Stimulated activated CD4-positive, alpha-beta T cell treated with anti-CD3 and anti-CD28 coated beads, Interleukin-1b, Interleukin-23, amount 100 ng/mL, for 1 hour (primary cell): ENCODE measurements around the gene STRN.
"Not testable (repeated sequence)": the region's sequence is repeated elsewhere in the genome, so short reads cannot be mapped to it uniquely, and the experiment has no call there.

Source experiments
- DNase-seq, 2 donors: peaks; one replicate each; pipeline ENCODE4 v3.0.0-alpha.2; 2020; ENCODE audit warnings: low read depth in 2 of 2

STRN gene, protein sequence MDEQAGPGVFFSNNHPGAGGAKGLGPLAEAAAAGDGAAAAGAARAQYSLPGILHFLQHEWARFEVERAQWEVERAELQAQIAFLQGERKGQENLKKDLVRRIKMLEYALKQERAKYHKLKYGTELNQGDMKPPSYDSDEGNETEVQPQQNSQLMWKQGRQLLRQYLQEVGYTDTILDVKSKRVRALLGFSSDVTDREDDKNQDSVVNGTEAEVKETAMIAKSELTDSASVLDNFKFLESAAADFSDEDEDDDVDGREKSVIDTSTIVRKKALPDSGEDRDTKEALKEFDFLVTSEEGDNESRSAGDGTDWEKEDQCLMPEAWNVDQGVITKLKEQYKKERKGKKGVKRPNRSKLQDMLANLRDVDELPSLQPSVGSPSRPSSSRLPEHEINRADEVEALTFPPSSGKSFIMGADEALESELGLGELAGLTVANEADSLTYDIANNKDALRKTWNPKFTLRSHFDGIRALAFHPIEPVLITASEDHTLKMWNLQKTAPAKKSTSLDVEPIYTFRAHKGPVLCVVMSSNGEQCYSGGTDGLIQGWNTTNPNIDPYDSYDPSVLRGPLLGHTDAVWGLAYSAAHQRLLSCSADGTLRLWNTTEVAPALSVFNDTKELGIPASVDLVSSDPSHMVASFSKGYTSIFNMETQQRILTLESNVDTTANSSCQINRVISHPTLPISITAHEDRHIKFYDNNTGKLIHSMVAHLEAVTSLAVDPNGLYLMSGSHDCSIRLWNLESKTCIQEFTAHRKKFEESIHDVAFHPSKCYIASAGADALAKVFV

DNA sequence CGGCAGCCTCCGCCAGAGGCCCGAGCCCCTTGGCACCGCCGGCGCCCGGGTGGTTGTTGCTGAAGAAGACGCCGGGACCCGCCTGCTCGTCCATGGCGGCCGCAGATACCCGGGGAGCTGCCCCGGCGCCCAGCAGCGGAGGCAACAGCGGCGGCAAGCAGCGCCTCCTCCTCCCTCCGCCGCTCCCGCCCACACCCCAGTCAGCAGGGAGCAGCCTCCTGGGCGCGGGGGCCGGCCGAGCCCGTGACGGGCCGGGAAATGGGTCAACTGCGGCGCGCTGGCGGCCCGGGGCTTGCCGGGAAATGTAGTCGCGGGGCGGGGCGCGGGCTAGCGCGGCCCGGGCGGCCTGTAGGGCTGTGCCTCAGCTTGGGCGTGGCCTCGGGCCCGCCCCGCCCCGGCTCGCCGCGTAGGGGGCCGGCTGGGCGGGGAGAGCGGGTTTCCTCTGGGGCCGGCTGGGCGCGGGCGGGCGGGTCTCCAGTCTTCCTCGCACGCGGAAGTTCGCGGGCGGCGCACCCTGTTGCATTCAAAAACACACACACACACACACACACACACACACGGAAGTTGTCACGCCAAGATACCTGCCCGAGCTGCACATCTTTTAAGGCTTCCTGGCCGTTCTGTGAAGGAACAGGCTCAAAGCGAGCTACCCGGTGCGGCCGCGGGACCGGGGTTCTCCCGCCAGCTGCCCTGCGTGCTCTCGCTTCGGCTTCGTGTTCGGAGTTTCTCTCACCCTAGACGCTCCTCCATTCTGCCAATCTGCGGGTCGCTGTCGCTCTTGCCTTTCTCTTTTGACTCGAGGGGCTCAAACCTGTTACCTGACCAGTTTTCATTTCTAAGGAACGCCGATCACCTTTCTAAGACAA, at the start of gene STRN:
Gene STRN (minus strand): TSS at position 167 of the 866 bp plus-strand sequence. CDS start 73 bp downstream, at position 94.
- DNase-seq, result peak; percentile 94 to 95

DNA sequence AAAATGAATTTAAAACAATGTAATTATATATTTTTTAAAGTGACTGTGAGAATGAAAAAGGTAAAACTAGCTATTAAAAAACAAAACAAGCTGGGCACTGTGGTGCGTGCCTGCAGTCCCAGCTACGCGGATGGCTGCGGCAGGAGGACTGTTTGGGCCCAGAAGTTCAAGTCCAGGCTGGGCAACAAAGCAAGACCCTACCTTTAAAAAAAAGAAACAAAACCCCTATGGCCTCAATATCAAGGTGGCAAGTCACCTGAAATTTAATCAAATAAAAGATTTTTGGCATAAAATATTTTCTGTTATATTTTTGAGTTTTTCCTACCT, 46.9 kb upstream of the STRN start:
- no peak for DNase-seq

DNA sequence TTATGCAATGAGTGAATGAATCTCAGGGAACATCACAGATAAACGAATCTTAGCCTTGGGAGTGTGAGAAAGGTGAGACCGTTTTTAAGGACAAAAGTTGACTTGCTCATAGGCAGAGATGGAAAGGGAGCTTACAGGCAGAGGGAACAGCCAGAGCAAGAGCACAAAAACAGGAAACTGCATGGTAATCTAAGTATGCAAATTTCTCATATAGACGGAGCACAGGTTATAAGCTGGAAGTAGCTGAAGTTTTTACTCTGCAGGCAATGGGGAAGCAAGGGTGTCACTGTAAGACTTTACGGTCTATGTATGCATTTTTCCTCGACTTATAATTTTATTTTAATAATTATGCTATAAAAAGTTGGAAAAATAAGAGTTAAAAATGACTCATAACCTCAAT, 44.8 kb upstream of the STRN start:
- no peak for DNase-seq

DNA sequence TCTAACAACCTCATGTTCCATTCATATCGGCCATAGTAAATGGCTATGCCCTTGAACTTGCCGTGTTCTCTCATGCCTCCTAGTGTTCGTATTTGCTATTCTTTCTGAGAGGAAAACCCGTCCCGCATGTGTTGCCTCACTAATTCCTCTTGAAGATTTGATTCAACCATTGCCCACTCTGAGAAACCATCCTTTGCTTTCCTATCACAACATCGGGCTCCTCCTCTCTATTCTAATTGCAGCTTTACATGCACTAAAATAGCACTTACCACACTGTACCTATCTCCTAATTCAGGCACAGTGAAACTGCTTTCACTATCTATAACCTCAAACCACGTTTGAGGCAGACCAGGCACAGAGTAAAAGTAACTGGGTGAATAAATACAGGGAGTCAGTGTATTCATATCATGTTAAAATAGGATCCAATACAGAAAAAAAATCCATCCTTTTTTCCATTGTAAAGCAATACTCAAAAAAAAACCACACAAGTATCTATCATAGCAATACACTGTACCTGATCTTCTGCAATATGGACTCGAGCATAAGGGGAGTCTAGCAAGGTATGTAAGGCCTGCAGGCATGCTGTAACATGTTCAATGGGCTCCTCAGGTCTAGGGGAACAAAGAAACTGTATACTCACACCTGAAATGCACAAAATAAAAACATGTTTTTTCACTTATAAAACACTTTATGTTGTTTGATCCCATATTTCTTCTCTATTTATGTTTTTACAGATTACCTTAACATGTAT, 39.0 kb upstream of the STRN start:
- no peak for DNase-seq

DNA sequence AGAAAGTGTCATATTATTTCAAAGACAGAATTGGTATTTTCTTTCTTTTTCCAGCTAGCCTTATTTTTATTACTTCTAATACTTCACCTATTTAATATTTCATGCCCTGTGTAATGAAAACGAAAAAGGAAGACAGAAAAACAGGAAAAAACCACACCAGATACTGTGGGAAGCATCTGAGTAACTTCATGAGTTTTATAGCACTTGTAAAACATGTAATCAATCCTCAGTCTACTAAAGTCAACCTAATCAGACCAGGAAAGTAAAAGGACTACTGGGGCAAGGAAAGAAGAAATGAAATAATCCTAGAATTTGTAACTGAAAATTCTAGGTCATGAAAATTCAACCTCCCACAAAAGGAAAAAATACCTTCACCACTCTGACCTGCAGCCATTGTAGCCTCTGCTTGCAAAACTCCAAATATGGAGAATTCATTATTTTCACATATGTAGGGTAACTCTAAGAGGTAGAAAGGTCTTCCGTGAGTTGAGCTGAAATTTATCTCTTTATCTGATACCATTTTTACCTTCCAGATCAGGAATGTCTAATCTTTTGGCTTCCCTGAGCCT, 34.7 kb upstream of the STRN start:
- DNase-seq, result no peak

DNA sequence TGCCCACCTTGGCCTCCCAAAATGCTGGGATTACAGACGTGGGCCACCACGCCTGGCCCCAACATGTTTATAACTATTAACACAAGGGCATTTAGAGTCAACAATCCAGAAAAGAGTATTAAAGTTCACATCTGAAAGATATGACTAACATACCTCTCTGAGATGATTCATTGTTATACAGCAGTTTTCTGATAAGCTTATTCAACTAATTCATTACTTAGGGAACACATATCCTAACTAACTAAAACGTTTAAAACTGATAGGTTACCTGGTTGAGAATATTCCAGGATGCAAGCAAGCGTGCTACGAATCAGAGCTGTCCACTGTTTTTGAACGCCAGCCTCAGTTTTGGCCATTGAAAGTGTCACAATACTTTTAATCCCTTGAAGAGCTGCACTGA, 34.0 kb upstream of the STRN start:
- no peak for DNase-seq

DNA sequence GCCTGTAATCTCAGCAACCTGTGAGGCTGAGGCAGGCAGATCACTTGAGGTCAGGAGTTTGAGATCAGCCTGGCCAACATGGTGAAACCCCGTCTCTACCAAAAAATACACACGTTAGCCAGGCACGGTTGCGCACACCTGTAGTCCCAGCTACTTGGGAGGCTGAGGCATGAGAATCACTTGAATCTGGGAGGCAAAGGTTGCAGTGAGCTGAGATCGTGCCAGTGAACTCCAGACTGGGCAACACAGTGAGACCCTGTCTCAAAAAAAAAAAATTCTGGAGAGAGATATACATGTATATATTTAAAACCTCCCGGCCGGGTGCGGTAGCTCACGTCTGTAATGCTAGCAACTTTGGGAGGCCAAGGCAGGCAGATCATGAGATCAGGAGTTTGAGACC, 33.1 kb upstream of the STRN start:
- not testable (repeated sequence) for DNase-seq

DNA sequence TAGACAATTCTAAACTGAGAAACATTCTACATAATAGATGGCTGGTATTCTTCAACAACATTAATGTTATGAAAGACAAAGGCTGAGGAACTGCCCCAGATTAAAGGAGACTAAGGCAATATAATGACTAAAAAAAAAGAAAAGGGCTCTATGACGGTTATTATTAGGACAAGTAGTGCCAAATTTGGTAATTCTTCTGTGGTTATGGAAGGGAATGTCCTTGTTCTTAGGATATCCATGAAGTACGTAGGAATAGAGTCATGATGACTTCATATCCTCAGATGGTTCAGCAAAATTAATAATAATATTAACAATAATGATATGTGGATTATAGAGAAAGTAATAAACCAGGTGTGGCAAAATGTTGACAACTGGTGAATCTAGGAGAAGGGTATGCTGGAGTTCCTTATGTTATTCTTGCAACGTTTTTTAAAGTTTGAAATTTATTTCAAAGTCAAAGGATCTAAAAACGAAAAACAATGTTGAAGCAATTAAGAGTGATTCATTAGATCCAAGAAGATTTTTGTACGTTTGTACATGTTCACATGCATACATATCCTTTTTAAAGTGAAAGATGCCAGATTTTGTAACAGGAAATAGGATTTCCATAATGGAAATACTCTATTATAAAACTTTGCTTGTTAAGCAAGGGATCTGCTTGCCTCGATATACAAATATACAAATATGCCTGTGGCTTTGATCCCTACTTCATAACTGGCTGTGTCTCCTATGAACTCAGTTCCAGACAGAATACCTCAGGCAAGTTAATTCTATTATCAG, 27.7 kb upstream of the STRN start:
- no peak for DNase-seq

DNA sequence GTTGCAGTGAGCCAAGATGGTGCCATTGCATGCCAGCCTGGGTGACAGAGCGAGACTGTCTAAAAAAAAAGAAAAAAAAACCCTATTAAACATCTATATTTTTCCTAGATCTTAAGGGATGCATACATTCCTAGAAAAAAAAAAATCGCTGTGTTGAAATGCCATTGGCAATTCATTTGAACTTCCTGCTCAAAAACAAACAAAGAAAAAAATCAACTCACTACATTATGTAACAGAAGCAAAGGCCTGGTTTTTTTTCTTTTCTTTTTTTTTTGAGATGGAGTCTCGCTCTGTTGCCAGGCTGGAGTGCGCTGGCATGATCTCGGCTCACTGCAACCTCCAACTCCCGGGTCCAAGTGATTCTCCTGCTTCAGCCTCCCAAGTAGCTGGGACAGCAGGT, 21.7 kb upstream of the STRN start:
- no peak for DNase-seq

DNA sequence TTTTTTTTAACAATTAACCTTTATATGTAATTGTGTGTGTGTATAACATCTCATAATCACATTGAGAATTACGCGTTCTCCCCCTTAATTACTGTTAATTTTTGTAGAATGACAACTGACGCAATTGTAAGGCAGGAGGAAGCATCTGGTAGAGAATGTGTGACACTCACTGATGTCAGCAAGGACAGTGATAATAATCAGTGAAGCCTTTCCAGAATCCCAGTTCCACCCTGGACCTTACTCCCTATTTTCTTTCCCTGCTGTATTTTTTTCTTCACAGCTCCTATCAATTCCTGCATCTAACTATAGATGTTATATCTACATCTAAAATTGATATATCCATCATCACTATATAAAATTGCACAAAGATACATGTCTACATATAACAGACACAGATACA, 16.1 kb upstream of the STRN start:
- DNase-seq, result no peak

DNA sequence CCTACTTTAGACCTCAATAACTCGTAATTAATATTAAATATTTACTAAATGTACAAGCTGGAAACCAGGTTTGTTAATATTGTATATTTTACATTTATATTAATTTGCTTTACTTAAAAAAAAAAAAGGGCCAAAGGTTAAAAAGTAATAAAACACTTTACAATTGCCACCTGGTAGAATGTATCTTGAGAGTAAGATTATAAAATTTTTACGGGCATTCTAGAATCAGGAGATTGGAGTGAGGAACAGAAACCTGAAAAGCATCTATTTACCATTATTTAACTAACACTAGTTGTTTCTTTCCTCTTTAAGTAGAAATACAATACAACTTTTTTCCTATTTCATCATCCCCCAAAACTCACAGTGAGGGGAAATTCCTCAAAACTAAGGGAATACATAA, 15.6 kb upstream of the STRN start:
- DNase-seq, result no peak

DNA sequence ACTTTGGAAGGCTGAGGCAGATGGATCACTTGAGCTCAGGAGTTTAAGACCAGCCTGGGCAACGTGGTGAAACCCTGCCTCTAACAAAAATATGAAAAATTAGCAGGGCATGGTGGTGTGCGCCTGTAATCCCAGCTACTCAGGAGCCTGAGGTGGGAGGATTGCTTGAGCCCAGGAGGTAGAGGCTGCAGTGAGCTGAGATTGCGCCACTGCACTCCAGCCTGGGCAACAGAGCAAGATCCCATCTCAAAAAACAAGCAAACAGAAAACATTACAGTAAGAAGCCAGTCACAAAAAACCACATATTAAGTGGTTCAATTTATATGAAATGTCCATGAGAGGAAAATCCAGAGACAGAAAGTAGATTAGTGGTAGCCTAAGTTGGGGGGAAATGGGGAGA, 12.7 kb upstream of the STRN start:
- not testable (repeated sequence) for DNase-seq

DNA sequence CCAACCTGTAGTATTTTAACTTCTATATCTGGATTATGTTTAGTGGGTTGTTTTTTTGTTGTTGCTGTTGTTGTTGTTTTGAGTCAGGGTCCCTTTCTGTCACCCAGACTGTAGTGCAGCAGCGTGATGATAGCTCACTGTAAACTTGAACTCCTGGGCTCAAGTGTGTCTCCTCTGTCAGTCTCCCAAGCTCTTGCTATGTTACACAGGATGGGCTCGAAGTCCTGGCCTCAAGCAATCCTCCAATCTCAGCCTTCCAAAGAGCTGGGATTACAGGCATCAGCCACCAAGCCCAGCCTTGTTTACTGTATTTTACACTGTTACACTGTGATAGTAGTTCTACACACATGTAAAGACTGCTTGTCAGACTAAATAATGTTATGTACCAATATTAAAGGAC, 9.7 kb upstream of the STRN start:
- no peak for DNase-seq

DNA sequence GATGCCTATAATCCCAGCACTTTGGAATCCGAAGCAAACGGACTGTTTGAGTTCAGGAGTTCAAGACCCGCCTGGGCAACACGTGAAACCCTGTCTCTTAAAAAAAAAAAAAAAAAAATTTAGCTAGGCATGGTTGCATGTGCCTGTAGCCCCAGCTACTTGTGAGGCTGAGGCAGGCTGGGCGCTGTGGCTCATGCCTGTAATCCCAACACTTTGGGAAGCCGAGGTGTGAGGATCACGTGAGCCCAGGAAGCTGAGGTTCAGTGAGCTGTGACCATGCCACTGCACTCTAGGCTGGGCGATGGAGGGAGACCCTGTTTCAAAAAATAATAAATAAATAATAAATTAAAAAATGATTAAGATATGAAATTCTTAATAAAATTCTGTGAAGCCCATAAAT, 9.0 kb upstream of the STRN start:
- no peak for DNase-seq

DNA sequence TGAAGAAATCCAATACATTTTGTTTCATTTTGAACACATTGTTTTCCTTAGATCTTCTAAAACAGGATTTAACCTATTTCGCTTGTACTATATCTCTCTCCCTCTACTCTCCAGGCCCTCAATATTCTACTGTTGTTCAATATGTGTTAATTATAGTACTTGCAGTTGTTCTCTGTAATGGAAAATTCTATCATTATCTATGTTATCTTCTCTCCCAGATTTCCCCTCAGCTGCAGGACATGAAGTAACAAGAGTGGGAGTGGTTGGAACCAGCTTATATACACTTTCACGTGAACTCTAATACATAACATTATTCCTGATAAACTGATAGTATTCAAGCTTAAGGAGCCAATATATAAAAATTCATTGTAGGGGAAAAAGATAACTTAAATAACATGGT, 7.0 kb upstream of the STRN start:
- no peak for DNase-seq

DNA sequence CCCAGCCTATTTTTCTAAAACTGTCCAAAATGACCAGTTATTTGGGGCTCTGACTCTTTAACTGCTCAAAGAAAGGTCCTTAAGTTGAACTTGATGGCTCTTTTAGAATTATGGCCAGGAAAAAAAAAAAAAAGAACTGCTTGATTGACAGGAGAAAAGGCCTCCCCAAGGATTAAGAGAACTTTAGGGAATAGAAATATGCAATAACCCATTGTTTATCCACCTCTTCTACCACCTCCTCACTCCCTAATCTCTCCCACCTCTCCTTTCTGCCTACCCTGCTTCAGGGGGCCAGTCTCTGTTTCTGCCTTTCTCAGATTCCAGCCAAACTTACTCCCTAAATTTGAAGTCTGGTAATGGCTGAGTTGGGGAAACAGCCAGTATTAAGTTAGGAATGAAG, 5.7 kb upstream of the STRN start:
- DNase-seq, result no peak

DNA sequence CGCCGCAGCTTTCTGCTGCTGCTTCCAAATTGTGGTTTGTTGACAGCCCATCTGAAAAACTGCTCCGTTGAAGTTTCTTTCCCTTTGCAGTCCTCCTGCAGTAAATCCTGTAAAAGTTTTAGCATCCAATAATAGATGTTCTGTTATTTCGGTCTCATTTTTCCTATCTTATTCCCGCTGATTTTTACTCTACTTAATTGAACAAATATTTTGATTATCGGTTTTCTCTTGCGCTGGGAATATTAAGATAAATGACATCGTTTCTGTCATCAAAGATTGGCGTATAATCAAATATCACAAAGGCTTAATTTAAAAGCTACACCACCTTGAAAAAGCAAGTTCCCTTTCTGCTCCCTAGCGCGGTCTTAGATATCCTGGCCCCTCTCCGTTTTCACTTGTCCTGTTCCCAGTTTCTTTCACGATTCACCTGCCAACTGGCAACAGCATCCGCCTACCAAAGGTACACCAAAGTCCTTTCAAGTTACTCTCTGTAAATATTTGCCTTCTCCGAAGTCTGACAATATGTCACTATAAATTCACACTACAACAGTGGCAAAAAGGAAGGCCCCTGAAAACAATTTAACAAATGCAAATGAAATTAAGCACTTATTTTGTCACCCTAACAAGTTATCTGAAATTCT, 1.0 kb upstream of the STRN start:
- DNase-seq, result no peak

DNA sequence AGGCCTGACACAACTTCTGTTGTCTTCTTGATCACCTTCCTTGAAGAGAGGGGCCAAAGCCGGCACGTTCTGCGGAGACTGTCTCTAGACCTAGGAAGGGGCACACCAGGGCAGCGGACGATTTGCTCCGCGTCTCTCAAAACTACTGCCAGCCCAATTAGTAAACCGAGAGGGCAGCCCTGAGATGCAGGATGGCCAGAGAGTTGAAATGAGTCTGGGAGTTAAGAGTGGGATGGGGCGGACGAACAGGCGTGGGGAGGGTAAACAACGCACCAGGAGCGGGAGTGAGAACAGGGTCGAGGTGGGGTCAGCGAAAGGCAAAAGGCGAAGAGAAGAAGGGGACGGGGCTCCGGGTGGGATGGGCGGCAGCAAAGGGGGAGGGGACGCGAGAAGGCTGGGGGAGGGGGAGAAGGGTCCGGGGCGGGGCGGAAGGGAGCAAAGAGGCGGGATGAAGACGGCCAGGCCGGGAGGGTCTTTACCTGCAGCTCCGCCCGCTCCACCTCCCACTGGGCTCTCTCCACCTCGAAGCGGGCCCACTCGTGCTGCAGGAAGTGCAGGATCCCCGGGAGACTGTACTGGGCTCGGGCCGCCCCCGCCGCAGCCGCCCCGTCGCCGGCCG, 476 bp downstream of the STRN start:
- peak in 1 of 2 donors; percentile 19 for DNase-seq

DNA sequence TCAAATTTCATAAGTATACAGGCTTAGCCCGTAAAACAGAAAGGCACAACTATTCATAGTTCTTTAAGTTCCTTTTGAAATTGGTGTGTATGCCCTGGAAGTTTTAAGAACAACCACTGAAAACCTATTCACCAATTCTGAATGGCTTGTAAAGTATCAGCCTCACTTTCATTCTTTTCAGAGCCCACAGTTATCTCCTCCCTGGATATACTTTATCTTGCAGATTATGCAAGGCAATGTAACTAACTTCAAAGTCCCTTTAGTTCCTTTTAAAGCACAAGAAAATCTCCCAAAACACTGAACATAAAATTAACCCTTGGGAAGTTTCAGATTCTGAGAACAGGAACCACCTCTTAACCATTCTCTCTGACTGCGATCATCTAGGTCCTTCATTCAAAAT, 1.1 kb downstream of the STRN start:
- DNase-seq, result no peak
